K562 (cell line): Measurements from ENCODE around the gene NDUFA13. TPM values are rescaled to one million over a fixed set of nuclear protein-coding genes. Genes with fewer than 3 reads are reported as not detected.

Experiments used
- ATAC-seq: fragments of 200-7000 bp; cut with Tn5 transposase; 3 replicates; pipeline ENCODE4 v1.9.1; 2020; ENCODE audit warnings: moderate library complexity
- BruUV-seq: library from RNA; stranded (reverse); fragments of 400-500 nt; replicated peaks from 2 replicates; lab custom pipeline; 2021; lab: Mats Ljungman, UMichigan
- CTCF ChIA-PET: fragments of 300-600 bp; formaldehyde crosslinking; extraction: SDS; loops from one replicate; lab custom pipeline; 2021; ENCODE audit warnings: low intra/inter-chr PET ratio; lab: Yijun Ruan, JAX
- POLR2A ChIA-PET: fragments of 300-600, 350-650 bp; sonication (Branson Sonifier 250); formaldehyde crosslinking; extraction: SDS; loops from one replicate; lab custom pipeline; 2021; ENCODE audit warnings: antibody characterized with exemption, inconsistent platforms; lab: Yijun Ruan, JAX
- DNase-seq, 4 experiments: peaks; one replicate each; pipeline versions ENCODE4 v3.0.0 to v3.0.0-alpha.2; 2011 to 2018; ENCODE audit warnings: low spot score in 3 of 4, mixed read lengths in 3 of 4; ENCODE audit errors: extremely low read depth in 1 of 4
- FAIRE-seq: peaks from 2 replicates; lab custom pipeline; 2011; peaks lifted over from hg19 to GRCh38; lab: Jason Lieb, UNC
- H2AFZ ChIP-seq: 2 replicates; pipeline ENCODE4 v1.6.0; 2011; ENCODE audit warnings: low read depth, low read length, control low read depth, inconsistent platforms
- H3K27ac ChIP-seq: fragments of 200-600 bp; 3 replicates; pipeline ENCODE4 v1.8.0; 2011; ENCODE audit warnings: low read depth, mild to moderate bottlenecking, control low read depth, inconsistent platforms, low read length, moderate library complexity, mixed read lengths; ENCODE audit errors: extremely low read depth
- H3K27me3 ChIP-seq, 2 experiments: fragments of 300-600 bp in 1 of 2; 2 replicates in 1 of 2; 3 replicates in 1 of 2; pipeline versions ENCODE4 v1.6.0 to v1.8.0; 2011; ENCODE audit warnings: inconsistent platforms in 2 of 2, low read length in 2 of 2, mild to moderate bottlenecking in 1 of 2, mixed read lengths in 1 of 2, moderate library complexity in 1 of 2; ENCODE audit not compliant: control insufficient read depth in 2 of 2, insufficient read depth in 2 of 2
- H3K36me3 ChIP-seq: fragments of 300-600 bp; 3 replicates; pipeline ENCODE4 v1.8.0; 2011; ENCODE audit warnings: mild to moderate bottlenecking, low read length, inconsistent platforms; ENCODE audit not compliant: control insufficient read depth, insufficient read depth
- H3K4me1 ChIP-seq, 2 experiments: fragments of 200-600 bp in 1 of 2; replicated peaks in 1 of 2; 2 replicates in 1 of 2; 3 replicates in 1 of 2; pipeline versions ENCODE4 v1.5.1 to v1.8.0; 2011; ENCODE audit warnings: inconsistent platforms in 2 of 2, low read length in 2 of 2, mild to moderate bottlenecking in 1 of 2, mixed read lengths in 1 of 2, moderate library complexity in 1 of 2; ENCODE audit not compliant: control insufficient read depth in 2 of 2, insufficient read depth in 2 of 2
- H3K4me2 ChIP-seq: 2 replicates; pipeline ENCODE4 v1.6.1; 2011; ENCODE audit warnings: low read length, control low read depth, inconsistent platforms, mixed read lengths; ENCODE audit not compliant: insufficient read depth
- H3K4me3 ChIP-seq: fragments of 200-600 bp; sonication (generic), shearing (Covaris generic); 2 replicates; pipeline ENCODE4 v1.5.1; 2016; ENCODE audit warnings: control low read depth, inconsistent platforms
- H3K79me2 ChIP-seq: fragments of 200-600 bp; 3 replicates; pipeline ENCODE4 v1.8.0; 2011; ENCODE audit warnings: low read length, inconsistent platforms; ENCODE audit not compliant: control insufficient read depth, insufficient read depth
- H3K9ac ChIP-seq, 2 experiments: 2 replicates each; pipeline versions ENCODE4 v1.6.0 to v1.6.1; 2011; ENCODE audit warnings: low read depth in 2 of 2, low read length in 2 of 2, control low read depth in 1 of 2, inconsistent platforms in 1 of 2, mild to moderate bottlenecking in 1 of 2, mixed read lengths in 1 of 2; ENCODE audit not compliant: insufficient read depth in 1 of 2
- H3K9me1 ChIP-seq: one replicate; pipeline ENCODE4 v1.6.0; 2011; ENCODE audit warnings: inconsistent platforms, mild to moderate bottlenecking, low read length, moderate library complexity; ENCODE audit not compliant: control insufficient read depth, insufficient read depth
- H3K9me3 ChIP-seq: replicated peaks from 2 replicates; pipeline ENCODE4 v1.5.1; 2011; ENCODE audit warnings: low read depth, low read length, inconsistent platforms; ENCODE audit not compliant: control insufficient read depth, insufficient read depth
- H4K20me1 ChIP-seq: replicated peaks from 2 replicates; pipeline ENCODE4 v1.6.1; 2011; ENCODE audit warnings: low read length, inconsistent platforms, mixed read lengths; ENCODE audit not compliant: control insufficient read depth, insufficient read depth
- BCOR ChIP-seq: fragments of 450-650 bp; IDR thresholded peaks from 2 replicates; pipeline ENCODE4 v1.6.1; 2016
- RBFOX2 ChIP-seq: fragments of 200-400 bp; formaldehyde crosslinking; IDR thresholded peaks from 2 replicates; pipeline ENCODE4 v1.6.1; 2017; ENCODE audit warnings: low read depth, mild to moderate bottlenecking, low read length, moderate library complexity
- SPI1 ChIP-seq: IDR thresholded peaks from 2 replicates; pipeline ENCODE4 v1.6.1; 2011; ENCODE audit warnings: low read depth, low read length, control low read depth, borderline replicate concordance
- ZFP36 ChIP-seq: fragments of 150-350 bp; IDR thresholded peaks from 2 replicates; pipeline ENCODE4 v1.6.1; 2018; ENCODE audit warnings: low read length, low read depth; ENCODE audit not compliant: partially characterized antibody
- ZNF263 ChIP-seq: sonication (generic); formaldehyde crosslinking; IDR thresholded peaks from 2 replicates; pipeline ENCODE4 v1.8.0; 2022; ENCODE audit warnings: mild to moderate bottlenecking, missing genetic modification reagents, borderline replicate concordance
- ZNF311 ChIP-seq: fragments of 250-450 bp; sonication (Bioruptor Pico); IDR thresholded peaks from 2 replicates; pipeline ENCODE4 v1.4.0; 2020; ENCODE audit warnings: mild to moderate bottlenecking, moderate library complexity
- ZNF436 ChIP-seq: fragments of 250-450, 450-650 bp; sonication (Bioruptor Pico); formaldehyde crosslinking; IDR thresholded peaks from 2 replicates; pipeline ENCODE4 v1.7.0; 2020; ENCODE audit warnings: mild to moderate bottlenecking
- WGBS: fragments of 100-300 bp; shearing (Covaris generic); methylation state at CpG from one replicate; pipeline ENCODE4 v1.1.6; 2016; ENCODE audit warnings: low coverage, mixed read lengths; ENCODE audit not compliant: insufficient coverage; ENCODE audit errors: missing lambda C conversion rate; 5-methylcytosine and 5-hydroxymethylcytosine counted together
- in situ Hi-C: fragments of 300-500 bp; cut with MboI; formaldehyde crosslinking; loops from 4 replicates; pipeline ENCODE4 v1.15.0; 2018; ENCODE audit warnings: inconsistent platforms, mixed read lengths
- intact Hi-C: fragments of 100-400 bp; cut with micrococcal nuclease; formaldehyde crosslinking; loops from 2 replicates; pipeline ENCODE4 v1.14.2; 2022
- polyA plus RNA-seq, 8 experiments: library from polyadenylated mRNA; depleted of rRNA in 4 of 8; stranded (reverse) in 5 of 8; unstranded in 3 of 8; fragments of >200 nt; fragmentation: Nextera tagmentation in 2 of 8; fragmentation: Illumina TruSeq in 1 of 8; extraction: Ambion mirVana in 2 of 8; extraction: Trizol in 1 of 8; gene quantifications; 2 replicates each; pipeline versions ENCODE4 v1.2.1 to v1.2.3, GENCODE V29; 2011 to 2014; ENCODE audit warnings: inconsistent platforms in 1 of 8, missing spikeins in 1 of 8
- total RNA-seq, 7 experiments: library from RNA; depleted of rRNA in 6 of 7; stranded (reverse); fragments of >200 nt in 6 of 7; fragmentation: Illumina TruSeq in 2 of 7; extraction: Trizol in 2 of 7; gene quantifications; 2 replicates each; pipeline versions ENCODE4 v1.2.1 to v1.2.3, GENCODE V29; 2011 to 2021; ENCODE audit warnings: low replicate concordance in 1 of 7

Gene NDUFA13
- total and polyA plus RNA-seq, 9 of the 15 experiments (the other 6 are each of a cell fraction or from before 2014, with no cell fraction given), result 146 to 596 (median 429) TPM

DNA sequence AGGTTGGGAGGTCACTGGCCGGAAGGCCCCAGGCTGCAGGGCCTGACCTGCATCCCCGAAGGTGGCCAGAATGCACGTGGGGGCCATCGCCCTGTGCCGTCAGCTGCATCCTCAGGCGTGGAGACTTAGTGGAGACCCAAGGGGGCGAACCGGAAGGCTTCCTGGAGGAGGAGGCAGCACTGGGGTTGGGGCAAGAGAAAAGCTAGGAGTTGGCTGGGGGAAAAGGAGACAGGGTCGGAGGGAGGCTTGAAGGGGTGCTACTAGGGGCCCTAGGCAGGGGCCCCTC, 11.3 kb downstream of the NDUFA13 start:
- no peaks in the 10 kb centered on the region for H3K27me3 ChIP-seq
- H3K9me3 ChIP-seq, result no peaks in the 10 kb centered on the region
- ChIA-PET CTCF (no interaction called here), POLR2A (interaction anchor here (0.6 to 0.9 kb wide), 3 partner anchors 11 to 79 kb away, joined by 3 to 6 read pairs (median 3); partner anchors contain the start of gene NDUFA13)
- H3K36me3 ChIP-seq, result peaks cover 66% of the 10 kb centered on the region
- no peak overlapping the region for H3K4me2 ChIP-seq
- H3K9me1 ChIP-seq, result peaks cover 8% of the 10 kb centered on the region
- H2AFZ ChIP-seq, result no peak overlapping the region
- no peak for FAIRE-seq
- no peak overlapping the region for H3K4me3 ChIP-seq
- in situ Hi-C loops (loop anchor here (25.0 kb wide), 1 partner anchor 110 kb away; the partner anchor contains the start of genes GMIP and LPAR2), intact Hi-C loops (no loop called here)
- H3K9ac ChIP-seq, result no peak overlapping the region
- ATAC-seq, result no peak
- no TSS peak for BruUV-seq
- H3K27ac ChIP-seq, result no peak overlapping the region
- DNase-seq, result no peak
- WGBS, result 95% methylated on average over 8 of the region's 9 CpGs
- H3K4me1 ChIP-seq, result peaks cover under 1 to 31% of the 10 kb centered on the region in 2 experiments
- H4K20me1 ChIP-seq, result 0 out of 2 replicates have a peak, but pooled peaks cover 6% of the 10 kb centered on the region
- peaks cover 30% of the 10 kb centered on the region for H3K79me2 ChIP-seq
- 0 out of 2 replicates have a peak, but pooled peaks have one; percentile 30 for TF ChIP-seq BCOR
- TF ChIP-seq ZNF311 (CRISPR knock-in tag), result no peak
- peak; percentile 94 for TF ChIP-seq ZFP36
- TF ChIP-seq ZNF436, result peak; percentile 74; the same call in 1 of the 2 replicates
- 0 out of 2 replicates have a peak, but pooled peaks have one; percentile 46 for TF ChIP-seq RBFOX2
- no peak for TF ChIP-seq ZNF263 (CRISPR knock-in tag)
- no peak for TF ChIP-seq SPI1
